HCT116 (cell line): Measurements from ENCODE around the gene GALNT14. TPM values are rescaled to one million over a fixed set of nuclear protein-coding genes. Genes with fewer than 3 reads are reported as not detected.

Experiments used
- ATAC-seq: fragments of 200-7000 bp; cut with Tn5 transposase; 2 replicates; pipeline ENCODE4 v1.9.1; 2020; ENCODE audit warnings: mild to moderate bottlenecking, moderate library complexity
- BruUV-seq: library from RNA; stranded (reverse); fragments of 400-500 nt; replicated peaks from 2 replicates; lab custom pipeline; 2021; lab: Mats Ljungman, UMichigan
- CTCF ChIA-PET: fragments of 300-600 bp; sonication (Branson Sonifier 250); formaldehyde crosslinking; loops from one replicate; lab custom pipeline; 2021; ENCODE audit warnings: antibody characterized with exemption; lab: Charles Lee
- POLR2A ChIA-PET: fragments of 300-600, 350-600 bp; sonication (Branson Sonifier 250); formaldehyde crosslinking; loops from one replicate; lab custom pipeline; 2021; ENCODE audit warnings: antibody characterized with exemption; lab: Charles Lee
- RAD21 ChIA-PET, 2 experiments: fragments of 300-600 bp; sonication (Branson Sonifier 250); formaldehyde crosslinking; loops; one replicate each; lab custom pipeline; 2023; ENCODE audit warnings: low total read pairs in 2 of 2; ENCODE audit not compliant: uncharacterized antibody in 2 of 2, unreplicated experiment in 2 of 2, low non-redundant PET in 1 of 2; lab: Charles Lee
- DNase-seq: peaks from one replicate; pipeline ENCODE4 v3.0.0-alpha.2; 2010; ENCODE audit warnings: low read depth, low spot score
- H2AFZ ChIP-seq: fragments of 200-600 bp; shearing (Covaris generic), sonication (generic); 2 replicates; pipeline ENCODE4 v1.6.1; 2017; ENCODE audit warnings: low read depth, mixed run types, mixed read lengths, antibody characterized with exemption, low read length; ENCODE audit not compliant: poor library complexity, severe bottlenecking
- H3K27ac ChIP-seq: 2 replicates; pipeline ENCODE4 v1.5.1; 2012; ENCODE audit warnings: low read depth, low read length
- H3K27me3 ChIP-seq: fragments of 200-600 bp; sonication (generic); 2 replicates; pipeline ENCODE4 v1.6.1; 2016; ENCODE audit warnings: mixed run types, low read length, mixed read lengths; ENCODE audit not compliant: insufficient read depth
- H3K36me3 ChIP-seq, 2 experiments: fragments of 200-500 bp in 1 of 2; fragments of 200-600 bp in 1 of 2; sonication (Bioruptor generic) in 1 of 2; sonication (generic) in 1 of 2; 2 replicates each; pipeline versions ENCODE4 v1.5.1 to v1.6.1; 2014 to 2016; ENCODE audit warnings: low read length in 2 of 2, inconsistent platforms in 1 of 2, mixed read lengths in 1 of 2, mixed run types in 1 of 2; ENCODE audit not compliant: insufficient read depth in 2 of 2, control insufficient read depth in 1 of 2
- H3K4me1 ChIP-seq, 2 experiments: fragments of 200-600 bp in 1 of 2; sonication (generic) in 1 of 2; 2 replicates each; pipeline versions ENCODE4 v1.5.1 to v1.6.1; 2012 to 2017; ENCODE audit warnings: low read length in 2 of 2, inconsistent platforms in 1 of 2, mild to moderate bottlenecking in 1 of 2, mixed read lengths in 1 of 2, mixed run types in 1 of 2, moderate library complexity in 1 of 2; ENCODE audit not compliant: insufficient read depth in 2 of 2, control insufficient read depth in 1 of 2
- H3K4me2 ChIP-seq: fragments of 200-600 bp; sonication (generic); 2 replicates; pipeline ENCODE4 v1.6.1; 2017; ENCODE audit warnings: mixed run types, low read length, mixed read lengths
- H3K4me3 ChIP-seq, 2 experiments: fragments of 200-600 bp in 1 of 2; sonication (generic) in 1 of 2; replicated peaks in 1 of 2; 2 replicates each; pipeline ENCODE4 v1.5.1; 2011 to 2016; ENCODE audit warnings: low read length in 2 of 2, control low read depth in 1 of 2, low read depth in 1 of 2, mild to moderate bottlenecking in 1 of 2, mixed read lengths in 1 of 2, mixed run types in 1 of 2
- H3K79me2 ChIP-seq: fragments of 200-600 bp; sonication (generic); 2 replicates; pipeline ENCODE4 v1.6.1; 2017; ENCODE audit warnings: mild to moderate bottlenecking, mixed run types, low read length, moderate library complexity, mixed read lengths; ENCODE audit not compliant: insufficient read depth
- H3K9ac ChIP-seq: fragments of 200-600 bp; sonication (generic); 2 replicates; pipeline ENCODE4 v1.6.1; 2016; ENCODE audit warnings: low read length, mixed read lengths
- H3K9me2 ChIP-seq: fragments of 200-600 bp; sonication (generic), shearing (Covaris generic); 2 replicates; pipeline ENCODE4 v1.6.1; 2017; ENCODE audit warnings: mixed run types, mild to moderate bottlenecking, moderate library complexity; ENCODE audit not compliant: insufficient read depth
- H3K9me3 ChIP-seq, 2 experiments: fragments of 200-500 bp in 1 of 2; fragments of 200-600 bp in 1 of 2; sonication (Bioruptor generic) in 1 of 2; sonication (generic) in 1 of 2; 2 replicates each; pipeline ENCODE4 v1.6.1; 2014 to 2017; ENCODE audit warnings: low read length in 2 of 2, mixed read lengths in 2 of 2, inconsistent platforms in 1 of 2, low read depth in 1 of 2, mild to moderate bottlenecking in 1 of 2, mixed run types in 1 of 2, moderate library complexity in 1 of 2; ENCODE audit not compliant: control insufficient read depth in 1 of 2, insufficient read depth in 1 of 2
- H4K20me1 ChIP-seq: fragments of 200-600 bp; sonication (generic), shearing (Covaris generic); 2 replicates; pipeline ENCODE4 v1.6.1; 2017; ENCODE audit warnings: mixed run types, mild to moderate bottlenecking, moderate library complexity; ENCODE audit not compliant: insufficient read depth
- ATF3 ChIP-seq: IDR thresholded peaks from 2 replicates; pipeline ENCODE4 v1.6.1; 2012
- EGR1 ChIP-seq: IDR thresholded peaks from 2 replicates; pipeline ENCODE4 v1.6.1; 2012; ENCODE audit warnings: low read depth
- JUND ChIP-seq: IDR thresholded peaks from 2 replicates; pipeline ENCODE4 v1.6.1; 2012
- MAX ChIP-seq: IDR thresholded peaks from 2 replicates; pipeline ENCODE4 v1.6.1; 2012
- POLR2A ChIP-seq: IDR thresholded peaks from 2 replicates; pipeline ENCODE4 v1.7.0; 2011; ENCODE audit warnings: borderline replicate concordance; ENCODE audit not compliant: insufficient read depth, insufficient read length; ENCODE audit errors: extremely low read depth
- REST ChIP-seq: IDR thresholded peaks from 2 replicates; pipeline ENCODE4 v1.6.1; 2012; ENCODE audit warnings: low read depth
- SRF ChIP-seq: IDR thresholded peaks from 2 replicates; pipeline ENCODE4 v1.6.1; 2012; ENCODE audit warnings: low read depth
- YY1 ChIP-seq: IDR thresholded peaks from 2 replicates; pipeline ENCODE4 v1.6.1; 2011; ENCODE audit warnings: low read length, low read depth, moderate library complexity, mild to moderate bottlenecking; ENCODE audit not compliant: insufficient replicate concordance; ENCODE audit errors: extremely low read depth
- ZBTB33 ChIP-seq: IDR thresholded peaks from 2 replicates; pipeline ENCODE4 v1.6.1; 2011; ENCODE audit warnings: mild to moderate bottlenecking, low read length, moderate library complexity; ENCODE audit not compliant: insufficient replicate concordance; ENCODE audit errors: extremely low read depth
- ZNF274 ChIP-seq: fragments of 200-500 bp; sonication (Bioruptor generic); IDR thresholded peaks from 2 replicates; pipeline ENCODE4 v1.6.1; 2014; ENCODE audit warnings: mild to moderate bottlenecking, low read depth, low read length, inconsistent platforms
- intact Hi-C: fragments of 100-400 bp; cut with micrococcal nuclease; formaldehyde crosslinking; loops from 2 replicates; pipeline ENCODE4 v1.10.0; 2022
- total RNA-seq: library from RNA; stranded (reverse); gene quantifications from one replicate; pipeline ENCODE4 v1.2.1, GENCODE V29; 2021; ENCODE audit not compliant: unreplicated experiment

The GALNT14 gene
- total RNA-seq, 1 experiment from 2014 or later = 11.2 TPM

GRCh38 chr2:31071741-31072140, 66.5 kb downstream of the GALNT14 start (continued):
- TF ChIP-seq ATF3 (no peak), YY1 (no peak), MAX (no peak), SRF (no peak)
- TF ChIP-seq, all 23 proteins: peak for 0

- no peak overlapping the region for H3K4me2 ChIP-seq
- no peaks in the 10 kb centered on the region for H3K4me1 ChIP-seq
- no peaks in the 10 kb centered on the region for H3K36me3 ChIP-seq
- RAD21 ChIA-PET = no interaction called here
- intact Hi-C loops = no loop called here
- no peaks in the 10 kb centered on the region for H4K20me1 ChIP-seq
- H3K9ac ChIP-seq = no peak overlapping the region
- ATAC-seq (no peak), DNase-seq (no peak)
- no peaks in the 10 kb centered on the region for H3K9me3 ChIP-seq
- no peak overlapping the region for H3K4me3 ChIP-seq
- no peaks in the 10 kb centered on the region for H3K27me3 ChIP-seq
- TF ChIP-seq POLR2A (no peak), JUND (no peak), REST (no peak), ZNF274 (no peak), EGR1 (no peak), ZBTB33 (no peak)
- CTCF ChIA-PET = no interaction called here
- no TSS peak for BruUV-seq
- H3K9me2 ChIP-seq = no peaks in the 10 kb centered on the region
- POLR2A ChIA-PET = no interaction called here
- H2AFZ ChIP-seq = no peak overlapping the region
- no peak overlapping the region for H3K27ac ChIP-seq
- no peaks in the 10 kb centered on the region for H3K79me2 ChIP-seq
Measured at GRCh38 chr2:31070339-31071125, 67.7 kb downstream of the GALNT14 start.
